LNCAP (cell line): ENCODE data around the gene TPO.

Source experiments
- CTCF ChIP-seq: fragments of 450-650 bp; IDR thresholded peaks from 2 replicates; pipeline ENCODE4 v1.5.1; 2017; ENCODE audit warnings: mild to moderate bottlenecking

The TPO gene

DNA sequence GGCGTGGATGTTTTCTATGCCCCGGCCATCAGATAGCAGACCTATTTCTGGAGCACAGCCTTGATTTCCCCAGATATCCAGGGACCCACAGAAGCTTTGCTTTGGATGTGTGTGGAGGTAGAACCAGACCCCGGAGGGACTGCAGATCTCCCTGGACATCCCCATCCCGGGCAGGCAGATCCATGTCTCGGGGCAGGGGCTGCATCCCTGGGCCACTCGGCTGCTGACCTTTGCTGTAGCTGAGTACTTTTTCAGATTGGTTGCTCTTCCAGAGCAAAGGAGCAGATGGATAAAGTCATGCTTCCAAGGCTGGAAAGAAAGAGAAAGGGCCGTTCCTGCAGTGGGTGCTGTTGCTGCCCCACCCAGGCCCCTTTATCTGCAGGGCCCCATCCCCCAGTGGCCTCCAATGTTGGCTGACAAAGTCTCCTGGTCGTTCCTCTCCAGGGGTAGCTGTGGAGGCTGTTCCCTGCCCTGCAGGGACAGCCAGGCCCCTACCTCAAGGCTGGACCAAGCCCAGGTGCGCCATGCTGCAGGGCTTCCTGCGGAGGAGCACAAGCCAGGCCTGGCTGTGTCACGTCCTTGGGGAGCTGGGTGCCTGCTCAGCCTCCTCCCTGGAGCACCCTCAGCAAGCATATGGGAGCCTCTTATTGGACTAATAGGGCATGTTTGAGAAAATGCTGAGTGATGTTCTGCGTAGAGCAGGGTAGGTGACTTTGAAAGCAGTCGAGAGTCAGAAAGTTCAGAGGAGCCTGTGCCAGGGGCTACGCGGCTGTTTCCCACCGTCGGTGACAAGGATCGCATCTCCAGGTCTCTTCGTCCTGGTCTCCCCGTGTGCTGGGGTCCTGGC lies 68.4 kb downstream of the TPO start:
- TF ChIP-seq CTCF, result no peak

- no peak for TF ChIP-seq CTCF
Observed at GRCh38 chr2:1482253-1482675, 69.0 kb downstream of the TPO start.

GRCh38 chr2:1482981-1483380 lies 69.7 kb downstream of the TPO start:
- TF ChIP-seq CTCF, result no peak

DNA sequence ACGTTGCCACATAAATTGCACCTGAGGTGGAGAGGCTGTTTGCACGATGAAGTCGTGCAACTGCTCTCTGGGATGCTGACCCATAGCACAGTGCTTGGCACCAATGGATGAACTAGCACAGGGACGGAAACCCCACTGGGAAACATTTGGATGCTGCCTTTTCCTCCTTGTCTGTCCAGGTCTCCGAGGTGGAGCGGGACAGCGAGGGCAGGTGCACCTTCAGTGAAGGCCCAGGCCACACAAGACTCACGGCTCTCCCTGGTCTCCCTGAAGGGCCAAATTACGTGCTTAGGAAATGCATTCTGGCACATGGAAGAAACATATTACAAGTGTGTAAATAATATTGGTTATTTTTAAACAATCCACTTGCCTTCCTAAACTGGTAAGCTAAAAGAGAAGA lies 70.3 kb downstream of the TPO start:
- no peak for TF ChIP-seq CTCF

- TF ChIP-seq CTCF, result no peak
Observed at GRCh38 chr2:1484131-1484884, 71.0 kb downstream of the TPO start.

- no peak for TF ChIP-seq CTCF
Observed at GRCh38 chr2:1486670-1487069, 73.4 kb downstream of the TPO start.

DNA sequence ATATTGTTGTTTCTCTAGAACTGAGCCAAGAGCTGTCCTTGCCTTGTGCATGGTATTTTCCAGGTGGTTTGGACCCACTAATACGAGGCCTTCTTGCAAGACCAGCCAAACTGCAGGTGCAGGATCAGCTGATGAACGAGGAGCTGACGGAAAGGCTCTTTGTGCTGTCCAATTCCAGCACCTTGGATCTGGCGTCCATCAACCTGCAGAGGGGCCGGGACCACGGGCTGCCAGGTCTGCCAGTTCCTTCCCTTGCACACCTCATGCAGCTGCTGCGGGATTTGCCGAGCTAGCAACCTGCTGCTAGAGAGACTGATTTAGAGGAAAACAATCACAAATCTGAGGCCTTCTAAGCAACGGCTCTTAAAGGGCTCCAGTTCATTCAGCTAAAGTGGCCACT lies 74.5 kb downstream of the TPO start:
- TF ChIP-seq CTCF, result no peak
